Measurements from ENCODE around the gene CPLANE2.

CPLANE2 gene

DNA sequence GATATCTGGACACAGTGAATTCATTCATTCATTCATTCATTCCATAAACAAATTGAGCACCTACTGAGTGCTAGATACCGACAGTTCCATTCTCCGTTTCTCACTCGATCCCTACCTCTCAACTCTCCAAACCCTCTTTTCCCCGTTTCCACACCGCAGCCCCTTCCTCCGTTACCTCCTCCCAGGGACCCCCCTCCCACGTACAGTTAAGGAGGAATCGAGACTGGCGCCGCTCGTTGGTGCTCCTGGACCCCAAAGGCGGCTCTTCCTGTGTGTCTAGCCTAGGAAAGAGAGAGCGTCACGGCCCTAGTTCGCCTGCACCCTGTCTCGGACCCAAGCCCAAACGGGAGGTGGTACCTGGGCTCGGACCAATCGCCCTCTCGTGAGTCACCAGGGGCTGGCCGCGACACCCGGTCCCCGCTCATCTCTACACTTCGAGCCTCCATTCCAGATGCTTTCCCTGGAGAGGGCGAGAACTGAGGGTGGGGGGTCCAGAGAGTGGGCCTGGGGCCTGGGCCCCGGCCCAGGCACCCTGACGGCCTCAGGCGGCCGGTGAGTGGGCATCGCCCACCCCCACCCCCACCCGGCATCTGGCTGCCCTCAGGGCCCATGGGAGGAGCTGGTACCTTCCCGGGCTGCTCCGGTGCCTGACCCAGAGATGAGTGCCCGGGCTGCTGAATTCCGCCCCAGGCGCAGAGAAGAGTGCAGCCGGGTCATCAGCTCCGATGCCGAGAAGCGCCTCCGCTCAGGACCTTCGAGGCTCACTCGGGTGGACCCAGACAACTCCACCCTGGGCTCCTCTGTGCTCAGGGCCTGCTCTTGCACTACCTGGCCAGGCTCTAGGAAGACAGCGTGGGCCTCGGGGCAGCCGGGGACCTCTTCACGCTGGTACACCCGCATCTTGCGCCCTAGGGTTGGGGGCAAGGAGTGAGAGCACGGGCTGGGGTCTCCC, 29.4 kb downstream of the CPLANE2 start:
- TF ChIP-seq CTCF (IDR thresholded peaks at IDR 0.05; ENCODE audit: low read length) (no peak), EZH2 (optimal IDR thresholded peaks at IDR 0.05; ENCODE audit: low read depth, low read length) (no peak), EZH2phosphoT487 (IDR thresholded peaks at IDR 0.05; ENCODE audit: low read length) (no peak)
- H3K36me3 ChIP-seq (replicated peaks; ENCODE audit: insufficient read depth, low read length) = no peaks in the 10 kb centered on the region
- no peaks in the 10 kb centered on the region; the same call in 1 of the 2 replicates for H3K4me1 ChIP-seq (ENCODE audit: low read length)
- peak overlapping the region; percentile 93 for H2AFZ ChIP-seq (ENCODE audit: low read length)
- H3K9ac ChIP-seq (ENCODE audit: low read length) = peak overlapping the region; percentile 60; the same call in 1 of the 2 replicates
- H3K9me2 ChIP-seq (replicated peaks; ENCODE audit: insufficient read depth, low read length) = no peaks in the 10 kb centered on the region
- peak overlapping the region; percentile 44 for H3K4me2 ChIP-seq (ENCODE audit: low read depth, low read length)
- H3F3A ChIP-seq (ENCODE audit: insufficient read depth, low read length) = peaks cover 4% of the 10 kb centered on the region; the same call in 1 of the 2 replicates
- H3K27me3 ChIP-seq (replicated peaks; ENCODE audit: insufficient read depth, low read length) = no peaks in the 10 kb centered on the region
- DNase-seq = no peak
- no peaks in the 10 kb centered on the region for H4K20me1 ChIP-seq (ENCODE audit: insufficient read depth, low read length)
- H3K79me2 ChIP-seq (ENCODE audit: low read length) = no peaks in the 10 kb centered on the region
- peak overlapping the region; percentile 65 for H3K4me3 ChIP-seq (ENCODE audit: low read length)
- H3K9me3 ChIP-seq (replicated peaks; ENCODE audit: insufficient read depth, low read length) = no peaks in the 10 kb centered on the region
- peak overlapping the region; percentile 79; the same call in 1 of the 2 replicates for H3K27ac ChIP-seq (ENCODE audit: low read length)

DNA sequence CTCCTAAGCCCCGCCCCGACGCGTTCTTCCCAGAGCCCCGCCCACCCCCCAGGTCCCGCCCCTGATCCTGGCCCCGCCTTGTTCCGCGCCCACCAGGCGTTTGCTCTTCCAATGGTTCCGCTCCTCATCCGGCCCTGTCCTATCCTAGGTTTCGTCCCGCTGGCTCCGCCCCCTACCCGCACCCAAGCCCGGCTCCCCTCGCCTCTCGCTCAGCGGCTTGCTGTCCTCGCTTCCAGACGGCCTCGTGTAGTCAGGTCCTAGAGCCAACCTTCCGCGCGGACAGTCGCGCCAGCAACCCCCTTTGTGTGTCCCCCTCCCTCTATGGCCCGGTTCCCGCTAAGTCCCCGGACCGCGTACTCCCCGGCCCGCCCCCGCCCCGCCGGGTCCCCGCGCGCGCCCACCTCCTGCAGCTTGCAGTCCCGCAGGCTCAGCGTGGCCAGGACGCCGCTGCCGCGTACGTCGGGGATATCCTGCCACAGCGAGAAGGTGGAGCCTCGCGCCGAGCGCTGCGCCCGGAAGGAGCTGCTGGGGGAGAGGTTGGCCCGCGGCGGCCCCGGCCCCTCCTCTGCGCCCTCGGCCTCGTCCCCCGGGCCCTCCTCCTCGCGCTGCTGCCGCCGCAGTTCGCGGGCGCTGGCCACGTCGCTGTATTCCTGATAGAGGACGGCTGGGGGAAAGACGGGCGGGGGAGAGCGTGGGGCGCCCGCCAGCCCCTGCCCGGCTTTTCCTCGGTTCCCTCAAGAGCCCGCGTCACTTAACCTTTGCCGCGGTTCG, 30.3 kb downstream of the CPLANE2 start:
- TF ChIP-seq EZH2phosphoT487 (IDR thresholded peaks at IDR 0.05; ENCODE audit: low read length) (no peak), EZH2 (optimal IDR thresholded peaks at IDR 0.05; ENCODE audit: low read depth, low read length) (no peak), CTCF (IDR thresholded peaks at IDR 0.05; ENCODE audit: low read length) (no peak)
- no peaks in the 10 kb centered on the region for H3K27me3 ChIP-seq (replicated peaks; ENCODE audit: insufficient read depth, low read length)
- H3K36me3 ChIP-seq (replicated peaks; ENCODE audit: insufficient read depth, low read length) = no peaks in the 10 kb centered on the region
- no peaks in the 10 kb centered on the region for H3K9me3 ChIP-seq (replicated peaks; ENCODE audit: insufficient read depth, low read length)
- H3F3A ChIP-seq (ENCODE audit: insufficient read depth, low read length) = peaks cover 4% of the 10 kb centered on the region; the same call in 1 of the 2 replicates
- no peaks in the 10 kb centered on the region for H3K79me2 ChIP-seq (ENCODE audit: low read length)
- H3K9ac ChIP-seq (ENCODE audit: low read length) = peak overlapping the region; percentile 60
- no peaks in the 10 kb centered on the region; the same call in 1 of the 2 replicates for H3K4me1 ChIP-seq (ENCODE audit: low read length)
- peak overlapping the region; percentile 96 for H3K4me2 ChIP-seq (ENCODE audit: low read depth, low read length)
- peak overlapping the region; percentile 79 for H3K27ac ChIP-seq (ENCODE audit: low read length)
- no peaks in the 10 kb centered on the region for H4K20me1 ChIP-seq (ENCODE audit: insufficient read depth, low read length)
- H2AFZ ChIP-seq (ENCODE audit: low read length) = peak overlapping the region; percentile 93
- peak; percentile 87 for DNase-seq
- no peaks in the 10 kb centered on the region for H3K9me2 ChIP-seq (replicated peaks; ENCODE audit: insufficient read depth, low read length)
- H3K4me3 ChIP-seq (ENCODE audit: low read length) = peak overlapping the region; percentile 65

- Histone ChIP-seq H2AFZ (ENCODE audit: low read length) (peak overlapping the region; percentile 75), H3K9me3 (replicated peaks; ENCODE audit: insufficient read depth, low read length) (no peaks in the 10 kb centered on the region), H3K4me3 (ENCODE audit: low read length) (peak overlapping the region; percentile 65), H3K9me2 (replicated peaks; ENCODE audit: insufficient read depth, low read length) (no peaks in the 10 kb centered on the region), H3K9ac (ENCODE audit: low read length) (peak overlapping the region; percentile 27; the same call in 1 of the 2 replicates), H3K4me2 (ENCODE audit: low read depth, low read length) (peak overlapping the region; percentile 96), H3K4me1 (ENCODE audit: low read length) (no peaks in the 10 kb centered on the region; the same call in 1 of the 2 replicates), H3K27ac (ENCODE audit: low read length) (no peak overlapping the region), H3F3A (ENCODE audit: insufficient read depth, low read length) (peaks cover 4% of the 10 kb centered on the region; the same call in 1 of the 2 replicates), H3K27me3 (replicated peaks; ENCODE audit: insufficient read depth, low read length) (no peaks in the 10 kb centered on the region), H3K36me3 (replicated peaks; ENCODE audit: insufficient read depth, low read length) (no peaks in the 10 kb centered on the region), H3K79me2 (ENCODE audit: low read length) (no peaks in the 10 kb centered on the region), H4K20me1 (ENCODE audit: insufficient read depth, low read length) (no peaks in the 10 kb centered on the region)
- TF ChIP-seq EZH2 (optimal IDR thresholded peaks at IDR 0.05; ENCODE audit: low read depth, low read length) (no peak), EZH2phosphoT487 (IDR thresholded peaks at IDR 0.05; ENCODE audit: low read length) (no peak), CTCF (IDR thresholded peaks at IDR 0.05; ENCODE audit: low read length) (no peak)
- no peak for DNase-seq
These were observed 31.0 kb downstream of the CPLANE2 start for GRCh38 chr1:16205891-16206546.

All from MM.1S (cell line).